ENCODE measurements around the gene SLX4IP.

Gene SLX4IP

GRCh38 chr20:10462516-10462915, 27.4 kb downstream of the SLX4IP start:
- Histone ChIP-seq H3K4me2 (ENCODE audit: low read length) (no peak overlapping the region), H2AFZ (ENCODE audit: low read depth, low read length) (no peak overlapping the region), H3K36me3 (replicated peaks; ENCODE audit: low read depth, low read length) (peaks cover 16% of the 10 kb centered on the region), H3K27ac (ENCODE audit: low read length) (no peak overlapping the region), H4K20me1 (ENCODE audit: insufficient read depth, low read length) (no peaks in the 10 kb centered on the region), H3K27me3 (ENCODE audit: low read depth, low read length) (no peaks in the 10 kb centered on the region), H3K4me1 (ENCODE audit: low read length) (peaks cover 10% of the 10 kb centered on the region), H3K9ac (ENCODE audit: low read length) (no peak overlapping the region), H3K79me2 (ENCODE audit: low read length) (peaks cover 6% of the 10 kb centered on the region; the same call in 1 of the 2 replicates), H3K9me3 (ENCODE audit: insufficient read depth, low read length) (0 out of 2 replicates have a peak, but pooled peaks cover 5% of the 10 kb centered on the region), H3K4me3 (ENCODE audit: low read length) (no peak overlapping the region)
- TF ChIP-seq CTCF (IDR thresholded peaks at IDR 0.05; ENCODE audit: low read depth, low read length) (no peak), EZH2phosphoT487 (IDR thresholded peaks at IDR 0.05; ENCODE audit: low read depth) (no peak)

- Histone ChIP-seq H4K20me1 (ENCODE audit: insufficient read depth, low read length) (no peaks in the 10 kb centered on the region), H3K27me3 (ENCODE audit: low read depth, low read length) (no peaks in the 10 kb centered on the region), H3K4me1 (ENCODE audit: low read length) (peaks cover 10% of the 10 kb centered on the region), H3K4me3 (ENCODE audit: low read length) (no peak overlapping the region), H2AFZ (ENCODE audit: low read depth, low read length) (no peak overlapping the region), H3K9ac (ENCODE audit: low read length) (no peak overlapping the region), H3K9me3 (ENCODE audit: insufficient read depth, low read length) (0 out of 2 replicates have a peak, but pooled peaks cover 5% of the 10 kb centered on the region), H3K27ac (ENCODE audit: low read length) (no peak overlapping the region), H3K36me3 (replicated peaks; ENCODE audit: low read depth, low read length) (peaks cover 16% of the 10 kb centered on the region), H3K4me2 (ENCODE audit: low read length) (no peak overlapping the region), H3K79me2 (ENCODE audit: low read length) (peaks cover 6% of the 10 kb centered on the region; the same call in 1 of the 2 replicates)
- TF ChIP-seq CTCF (IDR thresholded peaks at IDR 0.05; ENCODE audit: low read depth, low read length) (no peak), EZH2phosphoT487 (IDR thresholded peaks at IDR 0.05; ENCODE audit: low read depth) (no peak)
Observed at GRCh38 chr20:10463622-10464021, 28.5 kb downstream of the SLX4IP start.

- Histone ChIP-seq H3K9ac (ENCODE audit: low read length) (no peak overlapping the region), H3K79me2 (ENCODE audit: low read length) (peaks cover 3% of the 10 kb centered on the region; the same call in 1 of the 2 replicates), H4K20me1 (ENCODE audit: insufficient read depth, low read length) (no peaks in the 10 kb centered on the region), H3K4me2 (ENCODE audit: low read length) (no peak overlapping the region), H3K4me1 (ENCODE audit: low read length) (peaks cover 13% of the 10 kb centered on the region), H2AFZ (ENCODE audit: low read depth, low read length) (no peak overlapping the region), H3K36me3 (replicated peaks; ENCODE audit: low read depth, low read length) (peaks cover 10% of the 10 kb centered on the region), H3K4me3 (ENCODE audit: low read length) (no peak overlapping the region), H3K9me3 (ENCODE audit: insufficient read depth, low read length) (0 out of 2 replicates have a peak, but pooled peaks cover 4% of the 10 kb centered on the region), H3K27ac (ENCODE audit: low read length) (no peak overlapping the region), H3K27me3 (ENCODE audit: low read depth, low read length) (no peaks in the 10 kb centered on the region)
- TF ChIP-seq CTCF (IDR thresholded peaks at IDR 0.05; ENCODE audit: low read depth, low read length) (no peak), EZH2phosphoT487 (IDR thresholded peaks at IDR 0.05; ENCODE audit: low read depth) (no peak)
Observed at GRCh38 chr20:10465135-10465534, 30.0 kb downstream of the SLX4IP start.

GRCh38 chr20:10466325-10466724, 31.2 kb downstream of the SLX4IP start:
- Histone ChIP-seq H3K79me2 (ENCODE audit: low read length) (peaks cover 3% of the 10 kb centered on the region; the same call in 1 of the 2 replicates), H3K27me3 (ENCODE audit: low read depth, low read length) (no peaks in the 10 kb centered on the region), H3K9me3 (ENCODE audit: insufficient read depth, low read length) (no peaks in the 10 kb centered on the region), H4K20me1 (ENCODE audit: insufficient read depth, low read length) (no peaks in the 10 kb centered on the region), H3K36me3 (replicated peaks; ENCODE audit: low read depth, low read length) (peaks cover 3% of the 10 kb centered on the region), H3K4me1 (ENCODE audit: low read length) (peaks cover 12% of the 10 kb centered on the region), H3K27ac (ENCODE audit: low read length) (no peak overlapping the region), H3K9ac (ENCODE audit: low read length) (no peak overlapping the region), H2AFZ (ENCODE audit: low read depth, low read length) (no peak overlapping the region), H3K4me3 (ENCODE audit: low read length) (no peak overlapping the region), H3K4me2 (ENCODE audit: low read length) (no peak overlapping the region)
- TF ChIP-seq CTCF (IDR thresholded peaks at IDR 0.05; ENCODE audit: low read depth, low read length) (no peak), EZH2phosphoT487 (IDR thresholded peaks at IDR 0.05; ENCODE audit: low read depth) (no peak)
